ENCODE data around the gene CCDC148.

CCDC148 gene

DNA sequence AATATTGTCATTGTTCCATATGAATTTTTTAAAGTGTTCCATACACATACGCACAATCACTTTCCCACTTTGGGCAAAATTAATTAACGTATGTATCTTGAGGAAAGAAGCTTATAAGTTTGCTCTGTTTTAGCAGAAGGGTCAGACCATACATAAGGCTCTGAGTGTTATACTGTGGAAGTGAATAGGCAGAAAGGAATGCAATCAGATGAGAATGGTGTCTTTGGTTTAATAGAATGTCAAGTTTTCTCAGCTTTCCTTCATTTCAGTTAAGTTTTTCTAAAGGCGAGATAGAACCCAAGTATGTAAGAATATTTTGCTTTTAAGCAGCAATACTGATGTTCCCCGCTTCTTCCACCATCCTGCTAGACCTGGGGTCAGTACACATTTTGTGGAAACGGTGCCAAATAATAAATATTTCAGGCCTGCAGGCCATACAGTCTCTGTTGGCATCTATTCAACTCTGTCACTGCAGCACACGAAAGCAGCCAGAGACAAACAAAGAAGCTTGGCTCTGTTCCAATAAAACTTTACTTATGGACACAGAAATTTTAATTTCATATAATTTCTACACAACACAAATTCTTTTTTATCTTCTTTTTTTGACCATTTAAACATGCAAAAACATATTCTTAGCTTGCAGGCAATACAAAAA, 254.3 kb downstream of the CCDC148 start:
- DNase-seq, result no peak

DNA sequence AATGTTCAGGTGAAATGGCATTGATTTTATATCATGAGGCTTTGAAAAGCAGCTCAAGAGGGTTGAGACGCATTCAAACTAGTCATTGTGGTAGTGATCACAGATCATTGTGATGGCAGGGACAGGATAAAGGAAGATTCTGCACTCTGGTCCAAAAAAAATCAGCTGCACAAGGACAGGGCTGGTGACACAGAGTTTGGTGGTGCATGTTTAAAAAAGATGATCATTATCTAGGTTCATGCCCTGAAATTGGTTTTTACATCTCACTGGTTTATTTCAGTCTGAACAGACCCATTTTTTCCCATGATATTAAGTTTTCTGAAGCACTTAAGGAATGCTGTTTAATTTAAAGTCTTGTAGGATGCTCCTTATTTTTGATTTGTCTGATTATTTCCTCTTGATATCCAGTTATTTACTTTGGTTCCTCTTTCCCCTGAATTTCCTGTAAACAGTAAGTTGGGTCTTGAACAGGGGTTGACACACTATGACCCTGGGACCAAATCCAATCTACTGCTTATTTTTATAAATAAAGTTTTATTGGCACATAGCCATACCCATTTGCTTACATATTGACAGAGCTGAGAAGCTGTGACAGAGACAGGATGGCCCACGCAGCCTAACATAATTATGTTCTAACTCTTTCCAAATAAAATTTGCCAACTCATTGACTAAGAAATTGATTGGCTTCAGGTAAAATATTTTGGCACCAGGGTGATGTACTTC, 256.5 kb downstream of the CCDC148 start:
- no peak for DNase-seq

GRCh38 chr2:158197940-158198339, 258.6 kb downstream of the CCDC148 start:
- peak; percentile 22 to 37 for DNase-seq

- no peak for DNase-seq
Measured at GRCh38 chr2:158194229-158194628, 262.3 kb downstream of the CCDC148 start.

- DNase-seq, result no peak
Measured at GRCh38 chr2:158192515-158193443, 263.8 kb downstream of the CCDC148 start.

DNA sequence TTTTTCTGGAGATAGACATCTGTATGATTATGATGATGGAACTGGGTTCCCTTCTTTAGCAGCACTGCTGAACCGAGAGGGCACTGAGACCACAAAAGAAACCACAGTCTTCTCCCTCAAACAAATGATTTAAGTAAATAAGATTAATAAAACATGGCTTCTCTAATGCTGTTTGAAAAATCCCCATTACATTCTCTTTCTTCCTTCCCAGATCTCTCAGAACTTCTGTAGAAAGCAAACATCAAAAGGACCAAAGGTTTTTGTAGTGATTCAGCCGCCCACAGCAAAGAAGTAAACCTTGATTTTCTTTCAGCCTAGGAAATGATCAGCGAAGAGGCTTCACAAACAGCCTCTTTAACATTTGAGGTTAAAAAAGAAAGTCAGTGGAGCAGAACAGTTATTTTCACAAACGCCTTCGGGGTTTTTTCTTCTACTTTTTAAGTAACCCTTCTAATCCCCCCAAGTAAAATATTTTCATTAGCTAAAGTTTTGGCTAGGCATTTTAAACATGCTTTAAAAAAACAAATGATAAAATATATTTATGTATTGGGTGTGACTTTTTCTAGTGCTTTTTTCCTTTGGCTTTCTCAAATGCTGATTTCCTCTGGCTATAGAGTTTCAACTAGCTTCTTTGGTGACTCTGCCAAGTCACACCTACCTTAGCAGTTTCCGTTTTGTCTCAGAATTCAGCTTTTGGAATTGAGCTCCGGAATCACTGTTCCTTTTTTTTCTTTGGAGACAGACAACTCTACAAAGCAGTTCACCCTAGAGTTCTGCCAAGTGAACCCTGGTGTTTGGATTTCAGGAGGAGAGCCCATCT, 265.3 kb downstream of the CCDC148 start:
- no peak for DNase-seq

- DNase-seq, result no peak
Measured at GRCh38 chr2:158189526-158189925, 267.0 kb downstream of the CCDC148 start.

- DNase-seq, result no peak
Measured at GRCh38 chr2:158187908-158188307, 268.6 kb downstream of the CCDC148 start.

- no peak for DNase-seq
Measured at GRCh38 chr2:158184556-158185343, 271.8 kb downstream of the CCDC148 start.

DNA sequence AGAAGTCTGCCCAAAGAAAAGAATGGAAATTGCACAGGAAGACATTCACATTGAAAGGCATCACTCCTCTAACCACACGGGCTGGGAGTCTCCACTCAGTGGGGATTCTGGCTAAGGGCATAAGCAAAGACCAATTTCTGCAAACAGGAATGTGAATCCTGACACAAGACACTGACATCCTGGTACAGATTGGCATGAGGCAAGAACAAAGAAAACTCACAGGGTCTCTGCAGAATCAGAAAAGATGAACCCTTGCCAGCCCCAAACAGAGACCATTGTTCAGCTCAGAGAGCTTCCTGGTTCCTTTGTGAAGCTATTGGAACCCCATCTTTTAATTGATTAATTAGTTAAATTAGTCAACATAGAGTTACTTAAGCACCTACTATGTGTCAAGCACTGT, 272.6 kb downstream of the CCDC148 start:
- no peak for DNase-seq

GRCh38 chr2:158182676-158183295, 273.8 kb downstream of the CCDC148 start:
- DNase-seq, result no peak

DNA sequence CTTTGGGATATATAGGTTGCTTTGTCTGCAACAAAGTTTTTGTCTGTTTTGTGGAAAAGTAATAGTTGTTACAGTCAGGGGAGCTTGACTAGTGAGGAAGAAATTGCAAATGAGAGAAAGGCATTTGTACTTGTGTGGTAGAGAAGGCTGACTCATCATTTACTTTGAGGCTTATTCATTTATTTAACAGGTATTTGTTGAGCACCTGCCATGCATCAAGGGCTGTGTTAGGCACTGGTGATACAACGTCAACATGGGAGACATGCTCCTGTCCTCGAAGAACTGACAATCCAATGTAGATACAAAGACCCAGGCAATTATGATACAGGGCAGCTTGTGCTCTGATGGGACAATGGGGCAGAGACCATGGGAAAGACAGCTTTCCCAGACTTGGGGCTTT, 275.4 kb downstream of the CCDC148 start:
- DNase-seq, result no peak

DNA sequence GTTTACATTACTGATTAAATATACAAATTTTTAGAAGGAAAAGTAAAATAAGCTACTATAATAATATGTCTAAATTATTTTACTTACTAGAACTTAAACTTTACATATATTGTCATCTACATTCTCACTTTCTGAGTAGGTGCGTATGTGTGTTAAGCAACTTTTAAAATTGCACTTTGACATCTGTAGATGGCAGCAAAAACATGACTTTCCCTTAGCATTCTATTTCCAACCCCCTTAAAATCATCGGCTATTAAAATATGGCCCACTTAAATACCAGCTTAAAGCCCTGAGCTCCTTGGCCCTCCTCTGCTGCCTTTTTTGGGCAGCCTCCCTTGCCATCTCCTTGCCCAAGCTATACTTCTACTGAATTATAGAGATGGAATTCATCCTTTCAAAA, 276.9 kb downstream of the CCDC148 start:
- DNase-seq, result peak in 1 of 2 donors; percentile 28

DNA sequence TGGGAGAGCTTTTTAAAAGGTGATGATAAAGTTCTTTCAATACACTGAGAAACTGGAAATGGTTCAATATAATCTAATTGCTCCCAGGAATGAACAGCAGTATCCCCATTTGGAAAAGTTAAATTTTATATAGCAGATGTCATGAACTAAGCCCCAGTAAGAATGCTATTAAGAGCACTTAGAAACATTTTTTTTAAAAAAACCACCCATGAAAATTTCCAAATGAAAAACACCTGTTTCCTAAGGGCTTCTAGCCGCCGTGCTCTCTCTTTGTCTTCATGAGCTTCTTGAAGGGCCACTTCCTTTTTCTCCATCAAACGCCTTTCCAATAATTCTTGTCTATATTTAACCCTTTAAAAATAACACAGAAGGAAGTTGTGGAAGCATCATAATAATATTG, 277.9 kb downstream of the CCDC148 start:
- no peak for DNase-seq

DNA sequence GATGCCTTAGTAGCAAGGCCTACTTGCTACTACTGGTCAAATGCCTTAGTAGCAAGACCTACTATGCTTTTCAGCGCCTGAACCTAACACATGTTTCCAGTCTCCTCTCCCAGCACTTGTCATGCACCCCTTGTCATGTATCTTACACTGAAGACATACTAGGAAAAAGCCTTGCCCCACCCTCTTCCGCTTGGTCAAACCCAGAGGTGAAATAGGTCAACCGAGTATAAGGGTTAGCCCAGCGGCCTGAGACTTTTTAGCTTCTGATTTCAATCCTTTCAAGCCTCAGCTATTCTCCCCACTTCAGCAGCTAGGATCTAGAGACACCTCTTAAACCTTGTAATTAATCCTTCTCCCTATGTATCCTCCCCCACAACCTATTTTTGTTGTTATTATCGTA, 281.6 kb downstream of the CCDC148 start:
- DNase-seq, result no peak

DNA sequence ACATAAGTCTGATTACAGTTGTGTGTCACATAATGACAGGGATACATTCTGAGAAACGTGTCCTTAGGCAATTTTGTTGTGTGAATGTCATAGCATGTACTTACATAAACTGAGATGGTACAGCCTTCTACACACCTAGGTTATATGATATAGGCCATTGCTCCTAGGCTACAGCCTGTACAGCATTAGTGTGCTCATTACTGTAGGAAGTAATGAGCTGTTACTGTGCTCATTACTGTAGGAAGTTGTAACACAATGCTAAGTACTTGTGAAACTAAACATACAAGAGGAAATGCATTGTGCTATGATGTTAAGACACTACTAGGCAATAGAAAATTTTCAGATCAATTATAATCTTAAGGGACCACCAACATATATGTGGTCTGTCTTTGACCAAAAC, 282.1 kb downstream of the CCDC148 start:
- peak; percentile 6 to 33 for DNase-seq

DNA sequence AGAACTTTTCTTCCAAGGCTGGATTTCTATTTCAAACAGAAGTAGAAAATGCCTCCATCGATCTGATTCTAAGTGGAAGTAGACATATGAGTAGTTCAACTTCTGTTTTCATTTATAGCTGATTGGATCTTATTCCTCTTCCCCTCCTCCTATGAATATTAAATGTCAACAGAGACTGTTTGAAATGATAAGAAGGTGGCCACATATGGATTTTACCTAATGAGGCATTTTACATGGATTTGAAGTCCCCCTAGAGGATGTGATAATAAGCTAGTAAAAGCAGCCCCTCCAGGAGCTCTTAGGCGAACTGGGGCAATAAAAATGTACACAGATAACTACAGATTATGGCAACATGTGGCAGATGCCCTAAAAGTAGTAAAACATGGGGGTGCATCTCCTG, 283.8 kb downstream of the CCDC148 start:
- no peak for DNase-seq

DNA sequence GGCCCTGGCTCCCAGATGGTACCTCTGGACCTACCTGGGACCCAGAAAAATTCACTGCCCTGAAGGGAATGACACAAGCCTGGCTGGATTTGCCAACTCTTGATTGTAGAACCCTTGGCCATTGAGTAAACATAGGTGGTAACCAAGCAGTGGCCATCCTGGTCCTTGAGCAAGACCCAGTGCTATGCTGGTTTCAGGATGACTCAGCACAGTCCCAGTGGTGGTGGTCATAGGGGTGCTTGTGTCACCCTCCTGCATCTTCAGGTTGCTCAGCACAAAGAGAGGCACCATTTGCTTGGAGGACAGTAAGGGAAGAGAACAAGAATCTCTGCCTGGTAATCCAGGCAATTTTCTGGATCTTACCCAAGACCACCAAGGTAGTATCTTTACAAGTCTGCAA, 302.0 kb downstream of the CCDC148 start:
- no peak for DNase-seq

- DNase-seq, result no peak
Measured at GRCh38 chr2:158153270-158154015, 303.1 kb downstream of the CCDC148 start.

DNA sequence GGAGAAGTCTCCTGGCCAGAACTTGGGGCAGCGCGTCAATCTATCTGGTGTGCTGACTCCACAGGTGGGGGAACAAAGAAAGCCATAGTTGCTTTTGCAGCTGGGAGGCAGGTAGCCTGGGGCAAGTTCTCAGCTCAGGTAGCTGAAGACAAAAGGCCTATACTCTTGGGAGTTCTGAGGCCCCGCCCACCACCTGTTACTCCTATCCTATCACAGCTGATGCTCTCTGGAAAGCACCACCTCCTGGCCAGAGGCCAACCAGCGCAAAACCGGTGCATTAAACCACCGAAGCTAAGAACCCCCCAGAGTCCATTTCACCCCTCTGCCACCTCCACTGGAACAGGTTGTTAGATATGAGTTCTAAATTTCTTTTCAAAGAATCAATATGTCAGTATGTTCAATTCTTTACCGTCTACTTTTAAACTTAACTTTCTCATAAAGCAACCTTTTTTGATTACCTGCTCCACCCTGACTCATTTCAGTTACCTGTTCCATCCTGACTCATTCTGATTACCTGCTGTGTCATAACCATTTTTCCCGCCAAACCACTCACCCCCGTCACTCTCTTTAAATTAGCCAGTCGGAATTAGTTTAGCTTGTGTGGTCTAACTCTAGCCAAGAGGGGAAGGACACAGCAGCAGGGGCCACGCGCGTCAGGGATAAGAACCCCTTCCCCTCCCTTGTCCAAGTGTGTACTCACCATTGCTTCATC, 311.5 kb downstream of the CCDC148 start:
- no peak for DNase-seq

All from inflammatory macrophage (primary cell).